Measurements from ENCODE around the gene NECAB3. TPM values are rescaled to one million over a fixed set of nuclear protein-coding genes. Genes with fewer than 3 reads are reported as not detected.

The NECAB3 gene
- polyA plus RNA-seq, 1 of the 3 experiments (the other 2 are of a cell fraction): 20.1 TPM

GRCh38 chr20:33719277-33719988 lies 45.2 kb upstream of the NECAB3 start:
- DNase-seq: no peak
- 42% methylated on average over 13 of the region's 13 CpGs for WGBS (ENCODE audit: low lambda C conversion rate)
- H3K27ac ChIP-seq (ENCODE audit: low read depth in 2 of 2, low read length in 1 of 2): peak overlapping the region in 1 of 2 experiments; percentile 54; a peak in 3 of 4 replicates

More at GRCh38 chr20:33719277-33719988, 45.2 kb upstream of the NECAB3 start:
- H3K9ac ChIP-seq: peak overlapping the region; percentile 57
- H2AFZ ChIP-seq (ENCODE audit: low read depth): peak overlapping the region; percentile 88
- H3K9me3 ChIP-seq: no peaks in the 10 kb centered on the region
- no peak for TF ChIP-seq REST (IDR thresholded peaks at IDR 0.05; ENCODE audit: low read depth, low read length)
- no peak for TF ChIP-seq CTCF (IDR thresholded peaks at IDR 0.05)
- TF ChIP-seq TAF1 (IDR thresholded peaks at IDR 0.05; ENCODE audit: borderline replicate concordance, low read depth, low read length): no peak
- TF ChIP-seq MEF2A (IDR thresholded peaks at IDR 0.05; ENCODE audit: borderline replicate concordance, low read depth): no peak
- TF ChIP-seq EP300 (IDR thresholded peaks at IDR 0.05; ENCODE audit: borderline replicate concordance in 1 of 2, low read depth in 1 of 2, low read length in 1 of 2): no peak
- TF ChIP-seq GABPA (IDR thresholded peaks at IDR 0.05; ENCODE audit: low read depth): no peak
- no peaks in the 10 kb centered on the region for H3K36me3 ChIP-seq (replicated peaks in 1 of 2; ENCODE audit: control insufficient read depth in 1 of 2, insufficient read depth in 2 of 2, low read length in 1 of 2)
- ChIA-PET CTCF (interaction anchor here (1.0 to 2.1 kb wide), 4 partner anchors 10 to 51 kb away, joined by 3 to 9 read pairs (median 5); partner anchors contain the start of gene ZNF341), POLR2A (interaction anchor here (0.5 to 1.5 kb wide), 6 partner anchors 12 to 644 kb away, joined by 3 to 7 read pairs (median 4); partner anchors contain the start of genes ITCH and ZNF341)
- H3K4me3 ChIP-seq (ENCODE audit: low read depth in 2 of 2, low read length in 1 of 2): peak overlapping the region; percentile 78 to 84
- H3K27me3 ChIP-seq (ENCODE audit: insufficient read depth): no peaks in the 10 kb centered on the region
- H3K9me2 ChIP-seq: no peaks in the 10 kb centered on the region
- H4K20me1 ChIP-seq (ENCODE audit: insufficient read depth): no peaks in the 10 kb centered on the region
- no peaks in the 10 kb centered on the region for H3F3A ChIP-seq (replicated peaks; ENCODE audit: insufficient read depth)
- H3K4me1 ChIP-seq (ENCODE audit: control insufficient read depth in 1 of 2, insufficient read depth in 2 of 2, low read depth in 1 of 2, low read length in 1 of 2): peaks cover 0 to 7% of the 10 kb centered on the region in 2 experiments; a peak in 1 of 4 replicates
- peak overlapping the region; percentile 79 for H3K4me2 ChIP-seq
- H3K79me2 ChIP-seq (ENCODE audit: insufficient read depth): peaks cover 11% of the 10 kb centered on the region; the same call in 1 of the 2 replicates
